Endometrial microvascular endothelial cells (primary cell): ENCODE data around the gene C1orf21. TPM values are rescaled to one million over a fixed set of nuclear protein-coding genes. Genes with fewer than 3 reads are reported as not detected.

ENCODE experiments used
- in situ Hi-C: cut with HindIII; loops from 2 replicates; pipeline ENCODE4 v1.10.0; 2017; ENCODE audit warnings: low sequenced_read_pairs, low pct_unique_long_range_greater_than_20kb; ENCODE audit errors: inconsistent ontology term
- total RNA-seq: library from RNA; depleted of rRNA; stranded (reverse); fragments of >200 nt; gene quantifications from one replicate; pipeline ENCODE4 v1.2.3, GENCODE V29; 2015; ENCODE audit errors: inconsistent ontology term

The C1orf21 gene
- total RNA-seq, 1 donor from 2014 or later = 2.1 TPM

DNA sequence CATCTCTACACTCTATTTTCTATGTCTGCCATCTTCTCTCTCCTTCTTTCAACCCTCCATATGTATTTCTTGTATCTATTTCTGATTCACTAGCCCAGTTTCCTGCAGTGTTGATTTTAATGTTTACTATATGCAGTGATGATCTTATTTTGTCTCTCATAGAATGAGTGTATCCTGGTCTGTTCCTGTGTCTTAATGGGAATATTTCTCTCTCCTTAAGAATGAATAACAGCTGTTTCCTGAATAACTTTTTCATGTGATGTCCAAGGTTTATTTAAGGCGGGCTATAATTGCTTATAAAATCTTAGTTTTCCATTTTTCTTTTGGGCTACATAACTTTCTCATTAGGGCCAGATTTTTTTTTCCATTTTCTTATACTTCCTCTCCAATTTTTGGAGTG is 144.5 kb downstream of the C1orf21 start:
- in situ Hi-C loops = no loop called here

DNA sequence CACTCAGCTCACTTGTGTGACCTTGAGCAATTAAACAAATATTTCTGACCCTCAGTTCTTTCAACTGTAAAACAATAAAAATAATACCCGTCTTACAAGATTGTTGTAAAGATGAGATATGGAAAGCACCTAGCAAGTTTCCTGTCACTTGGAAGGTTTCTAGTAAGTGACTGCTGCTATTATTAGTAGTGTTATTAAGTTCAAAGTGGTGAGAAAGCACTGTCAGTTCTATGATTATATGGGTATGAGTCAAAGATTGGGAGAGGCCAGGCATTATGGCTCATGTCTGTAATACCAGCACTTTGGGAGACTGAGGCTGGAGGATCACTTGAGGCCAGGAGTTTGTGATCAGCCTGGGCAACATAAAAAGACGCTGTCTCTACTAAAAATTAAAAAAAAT is 145.4 kb downstream of the C1orf21 start:
- in situ Hi-C loops = no loop called here

DNA sequence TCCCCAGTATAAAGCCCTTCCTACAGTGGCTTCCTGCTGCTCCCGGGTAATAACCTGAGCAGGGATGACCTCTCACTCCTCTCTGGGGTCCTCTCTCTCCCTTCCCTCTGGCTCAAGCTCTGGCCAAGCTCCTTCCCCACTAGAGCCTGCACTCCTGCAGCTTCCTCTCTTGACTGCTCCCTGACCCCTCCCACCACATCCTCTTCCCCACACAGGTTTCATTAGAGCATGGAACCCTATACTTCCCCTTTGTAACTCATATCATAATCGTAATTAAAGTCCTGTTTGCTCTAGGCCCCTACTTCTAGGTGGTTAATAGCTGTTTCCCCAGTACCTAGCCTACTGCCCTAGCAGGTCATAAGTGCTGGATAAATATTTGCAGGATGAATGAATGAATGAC is 146.2 kb downstream of the C1orf21 start:
- in situ Hi-C loops = no loop called here

DNA sequence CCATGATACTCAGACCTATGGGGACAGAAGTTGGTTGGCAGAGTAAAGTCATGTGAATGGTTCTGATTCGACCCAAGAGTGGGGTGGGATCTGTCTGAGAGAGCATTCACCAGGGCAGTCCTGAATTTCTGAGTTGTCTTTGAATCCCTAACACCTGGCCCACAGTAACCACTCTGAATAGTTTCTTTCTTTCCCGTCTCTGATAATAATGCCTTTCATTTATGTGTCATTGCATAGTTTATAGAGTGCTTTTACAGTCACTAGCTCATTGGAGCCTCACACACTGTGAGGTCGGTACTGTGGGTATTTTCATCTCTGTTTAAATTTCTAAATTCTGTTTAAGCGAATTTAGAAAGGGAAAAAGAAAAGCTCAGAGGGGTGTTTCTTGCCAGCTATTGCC is 147.1 kb downstream of the C1orf21 start:
- in situ Hi-C loops = no loop called here

DNA sequence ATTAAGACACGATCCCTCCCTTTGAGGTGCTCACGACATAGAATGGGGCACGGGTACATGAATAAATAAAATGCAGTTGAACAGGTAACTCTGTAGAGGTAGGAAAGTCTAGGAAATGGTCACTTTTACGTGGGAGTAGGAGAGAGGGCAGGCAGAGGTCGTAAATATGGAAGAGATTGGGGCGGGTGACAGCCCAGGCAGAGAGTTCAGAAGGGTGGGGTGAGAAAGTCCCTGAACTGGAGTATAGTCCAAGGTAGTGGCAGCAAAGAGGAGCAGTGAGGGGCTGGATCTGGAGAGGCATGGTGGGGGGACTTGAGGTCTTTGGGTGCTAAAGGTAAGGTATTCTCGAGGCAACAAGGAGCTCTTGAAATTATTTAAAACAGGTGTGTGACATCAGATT is 147.9 kb downstream of the C1orf21 start:
- in situ Hi-C loops = no loop called here

DNA sequence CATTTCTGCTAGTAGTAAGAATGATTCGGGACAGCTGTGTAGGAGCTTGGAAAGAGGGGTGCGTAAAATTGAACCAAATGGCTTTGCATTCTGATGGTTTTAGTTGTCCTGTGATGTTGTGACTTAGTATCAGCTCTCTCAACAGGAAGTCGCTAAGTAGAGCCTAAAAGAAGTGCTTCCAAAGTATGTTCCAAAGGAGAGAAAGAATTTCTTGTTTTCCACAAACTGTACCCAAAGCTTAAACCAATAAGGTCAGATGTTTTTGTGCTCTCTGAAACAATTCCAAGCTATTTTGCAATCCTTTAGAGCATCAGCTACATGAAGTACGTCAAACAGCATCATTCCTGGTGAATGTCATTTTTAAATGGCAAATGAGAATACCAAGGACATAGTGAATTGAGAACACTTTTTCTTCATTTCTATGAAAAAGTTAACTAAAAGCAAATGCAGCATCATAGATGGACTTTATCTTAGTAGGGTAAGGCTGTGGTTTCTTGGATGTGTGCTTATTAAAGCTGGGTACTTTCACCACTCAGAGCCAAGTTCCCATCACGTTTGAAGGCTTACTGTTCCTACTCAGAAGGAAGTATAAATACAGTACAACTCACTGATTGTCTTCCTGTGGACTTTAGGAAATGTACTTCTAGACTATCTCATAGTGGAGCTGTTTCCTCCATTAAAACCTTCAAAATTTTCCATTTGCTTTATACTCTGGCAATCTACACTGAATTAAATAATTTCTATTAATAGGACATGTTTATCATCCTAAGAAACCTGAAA is 148.6 kb downstream of the C1orf21 start:
- in situ Hi-C loops = no loop called here

DNA sequence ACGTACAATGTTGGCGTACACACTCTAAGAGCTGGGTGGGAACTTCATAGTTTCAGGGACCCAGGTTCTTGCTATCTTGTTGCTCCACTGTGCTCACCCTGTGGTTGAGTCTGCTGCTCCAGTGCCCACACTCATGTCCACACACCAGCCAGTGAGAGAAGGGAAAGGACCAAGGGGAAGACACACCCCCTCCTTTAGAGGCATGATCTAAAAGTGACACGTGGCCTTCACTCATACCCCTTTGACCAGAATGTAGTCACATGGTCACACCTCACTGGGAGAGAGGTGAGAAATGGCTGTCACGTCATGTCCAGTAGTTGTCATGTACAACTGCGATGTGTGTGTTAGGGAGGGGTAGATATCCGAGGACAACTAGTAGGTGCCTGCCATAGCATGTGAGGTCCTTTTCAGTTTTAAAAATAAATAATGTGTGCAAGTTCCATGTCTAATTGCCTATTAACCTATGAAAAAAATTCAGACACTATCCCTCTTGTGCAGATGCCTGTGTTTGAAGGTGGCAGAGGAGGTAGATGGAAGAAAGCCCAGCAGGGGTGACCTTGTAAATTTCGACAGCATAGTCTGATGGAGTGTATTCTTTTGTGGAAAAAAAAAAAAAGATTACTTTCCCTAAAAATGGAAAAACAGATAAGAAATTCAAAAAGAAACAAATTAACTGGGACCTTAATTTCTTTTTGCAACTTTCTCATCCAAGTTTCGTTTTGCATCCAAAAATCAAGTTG is 149.6 kb downstream of the C1orf21 start:
- in situ Hi-C loops = no loop called here

DNA sequence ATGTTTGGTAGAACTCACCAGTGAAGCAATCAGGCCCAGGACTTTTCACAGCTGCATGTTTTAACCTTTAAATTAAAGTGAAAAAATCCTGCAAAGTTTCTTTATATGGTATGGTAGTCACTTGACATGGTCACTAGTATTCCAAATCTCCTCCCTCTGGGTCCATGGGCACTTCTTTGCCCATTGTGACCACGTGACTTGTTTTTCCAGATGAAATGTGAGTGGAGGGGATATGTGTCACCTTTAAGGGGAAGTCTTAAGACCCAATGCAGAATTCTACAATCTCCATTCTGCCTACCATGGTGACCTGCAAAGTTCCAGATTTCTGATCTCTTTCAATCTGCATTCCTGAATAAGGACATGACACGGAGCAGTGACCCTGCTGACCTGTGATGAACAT is 152.8 kb downstream of the C1orf21 start:
- in situ Hi-C loops = no loop called here

DNA sequence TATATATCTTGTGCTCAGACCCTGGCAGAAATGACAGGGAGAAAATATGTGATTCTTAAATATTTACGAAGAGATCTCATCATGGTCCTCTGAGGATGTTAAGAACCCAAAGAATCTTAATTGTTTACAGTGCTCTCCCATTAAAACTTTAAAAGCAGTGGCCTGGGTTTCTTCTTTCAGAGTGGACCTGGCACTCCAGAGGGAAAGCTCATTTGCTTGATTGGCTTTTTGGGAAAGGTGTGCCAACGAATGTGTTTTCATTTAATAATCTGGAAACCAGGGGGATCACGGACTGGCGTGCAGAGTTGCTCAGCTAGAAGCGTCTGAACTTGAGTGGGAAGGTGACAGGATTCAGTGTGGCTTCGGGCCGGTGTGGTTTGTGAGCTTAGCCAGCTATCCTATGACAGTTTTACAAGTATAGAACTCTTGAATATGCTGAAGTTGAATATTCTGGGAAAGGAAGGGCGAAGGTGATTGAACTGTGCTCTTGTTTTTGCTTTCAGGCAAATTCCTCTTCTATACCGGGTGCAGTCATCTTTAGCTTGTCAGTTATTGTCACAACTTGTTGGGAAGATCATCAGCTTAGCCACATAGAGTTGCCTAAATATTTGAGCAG is 154.8 kb downstream of the C1orf21 start:
- in situ Hi-C loops = no loop called here

DNA sequence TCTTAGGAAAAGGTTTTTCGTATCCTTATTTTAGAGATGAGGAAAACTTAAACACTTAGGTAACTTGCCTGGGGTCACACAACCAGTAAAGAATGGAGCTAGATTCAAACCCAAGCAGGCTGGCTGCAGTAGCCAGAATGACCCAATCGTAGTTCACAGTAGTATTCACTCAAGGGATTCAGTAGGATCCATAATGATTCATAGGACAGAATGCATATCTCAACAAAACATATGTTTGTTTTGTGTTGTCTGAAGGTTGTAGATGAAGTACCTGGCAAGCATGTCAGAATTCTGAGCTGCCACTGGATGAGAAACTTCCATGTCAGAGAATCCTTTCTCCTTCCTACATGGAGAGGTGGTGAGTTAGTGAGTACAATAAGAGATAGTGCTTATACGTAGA is 155.5 kb downstream of the C1orf21 start:
- in situ Hi-C loops = no loop called here

DNA sequence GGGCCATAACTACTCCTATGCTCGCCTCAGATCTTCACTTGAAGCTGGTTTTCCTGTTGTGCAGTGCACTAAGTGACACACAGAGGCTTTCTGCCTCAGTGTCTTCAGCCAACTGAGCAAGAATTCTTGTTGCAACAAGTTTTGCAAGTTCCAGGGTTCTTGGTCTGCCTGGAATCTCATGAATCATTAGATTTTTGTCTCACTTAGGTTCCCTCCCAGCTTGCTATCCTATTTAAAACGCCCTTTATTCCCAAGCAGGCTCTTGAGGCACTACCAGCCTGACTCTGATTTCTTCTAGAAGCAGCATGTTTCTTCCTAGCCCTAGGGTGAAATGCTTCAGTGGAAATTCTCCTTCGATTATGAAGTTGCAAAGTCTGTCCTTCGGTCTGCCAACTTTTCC is 158.8 kb downstream of the C1orf21 start:
- in situ Hi-C loops = no loop called here

DNA sequence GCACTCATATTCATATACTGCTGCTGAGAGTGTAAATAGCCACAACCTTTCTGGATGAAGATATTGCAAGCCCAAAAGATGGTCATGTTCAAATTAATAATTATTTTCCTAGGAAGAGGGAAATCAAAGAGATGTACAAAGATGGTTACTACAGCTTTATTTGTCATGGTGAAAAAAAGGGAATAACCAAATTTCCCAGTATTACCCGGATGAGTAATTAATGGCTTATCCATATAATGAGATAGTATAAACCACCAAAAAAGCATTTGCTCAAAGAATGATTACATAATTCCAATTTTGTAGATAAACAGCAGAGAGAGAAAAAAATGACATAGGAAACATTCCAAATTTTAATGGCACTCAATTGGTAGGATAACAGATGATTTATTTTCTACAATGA is 165.6 kb downstream of the C1orf21 start:
- in situ Hi-C loops = no loop called here

DNA sequence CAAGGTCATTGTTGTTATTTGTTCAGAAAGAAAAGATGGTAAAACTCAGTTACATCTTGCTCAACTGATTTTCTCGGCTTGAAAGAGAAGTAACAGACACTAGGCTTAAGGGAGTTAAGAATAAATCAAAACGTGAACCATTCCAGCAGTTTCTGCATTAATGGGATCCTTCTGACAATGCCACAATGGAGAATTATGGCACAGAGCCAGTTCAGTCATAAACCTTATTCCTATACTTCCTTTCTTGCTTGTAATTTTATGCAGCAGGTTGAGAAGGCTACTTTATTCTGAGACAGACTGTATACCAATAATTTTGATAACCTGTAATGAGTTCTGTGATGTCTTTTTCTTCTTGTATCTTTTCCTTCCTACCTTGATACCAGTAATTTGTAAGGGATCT is 167.0 kb downstream of the C1orf21 start:
- in situ Hi-C loops = no loop called here

DNA sequence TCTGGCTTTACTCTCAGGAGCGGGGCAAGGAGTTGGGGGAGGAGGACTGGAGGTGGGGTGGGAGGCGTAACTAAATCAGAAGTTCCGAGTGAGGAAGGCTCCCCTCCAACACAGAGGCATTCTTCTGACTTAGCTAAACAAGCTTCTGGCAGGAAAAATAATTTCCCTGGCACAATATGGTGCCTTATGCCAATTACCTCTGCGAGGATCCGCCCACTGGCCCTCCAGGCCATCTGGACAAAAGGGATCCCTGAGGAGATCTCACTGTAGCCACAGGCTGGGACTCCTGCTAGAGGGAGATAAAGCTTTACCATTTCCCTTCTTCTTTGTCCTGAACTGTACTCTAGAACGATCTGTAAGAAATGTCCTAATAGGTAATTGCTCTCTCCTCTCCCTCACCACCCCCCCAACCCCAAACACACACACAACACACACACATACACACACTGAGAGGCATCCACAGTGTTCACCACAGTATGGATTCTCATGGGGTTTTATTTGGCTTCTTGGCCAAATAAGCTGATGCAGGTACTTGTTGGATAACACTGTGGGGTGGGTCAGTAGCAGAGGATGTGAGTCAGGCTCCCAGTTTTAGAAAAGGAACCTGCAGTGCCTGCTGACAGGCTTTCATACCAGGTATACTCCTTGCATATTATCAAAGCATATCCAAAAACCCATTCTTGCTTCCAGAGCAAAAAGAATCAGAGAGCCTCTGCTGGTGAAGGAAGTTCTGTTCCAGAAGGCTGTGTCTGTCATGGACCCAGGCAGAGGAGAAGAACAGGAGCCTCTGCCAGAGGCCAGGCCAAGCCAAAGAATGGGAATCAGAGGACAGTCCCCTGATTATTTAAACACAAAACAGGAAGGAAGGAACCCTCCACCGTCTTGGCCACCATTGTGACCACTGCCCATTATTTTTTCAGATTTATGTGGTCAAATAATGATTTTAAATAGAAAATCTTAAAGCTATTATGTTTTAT is 169.1 kb downstream of the C1orf21 start:
- in situ Hi-C loops = no loop called here

DNA sequence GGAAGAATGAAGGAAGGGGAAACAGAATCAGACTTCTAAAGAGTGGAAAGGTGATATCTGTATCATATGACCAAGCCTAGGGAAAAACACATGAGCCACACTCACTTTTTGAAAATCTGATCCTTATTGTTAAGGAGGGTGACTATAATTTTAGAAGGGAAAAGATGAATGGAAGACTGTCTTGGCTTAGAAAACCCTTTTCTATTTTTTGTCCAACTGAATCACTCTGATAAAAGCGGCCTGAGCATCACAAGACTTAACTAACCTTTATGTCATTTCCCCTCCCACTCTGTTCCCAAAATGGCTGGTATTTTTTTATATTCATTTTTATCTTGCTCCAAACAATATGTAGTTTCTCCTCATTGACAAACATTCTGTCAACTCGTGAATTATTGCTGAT is 169.8 kb downstream of the C1orf21 start:
- in situ Hi-C loops = no loop called here

DNA sequence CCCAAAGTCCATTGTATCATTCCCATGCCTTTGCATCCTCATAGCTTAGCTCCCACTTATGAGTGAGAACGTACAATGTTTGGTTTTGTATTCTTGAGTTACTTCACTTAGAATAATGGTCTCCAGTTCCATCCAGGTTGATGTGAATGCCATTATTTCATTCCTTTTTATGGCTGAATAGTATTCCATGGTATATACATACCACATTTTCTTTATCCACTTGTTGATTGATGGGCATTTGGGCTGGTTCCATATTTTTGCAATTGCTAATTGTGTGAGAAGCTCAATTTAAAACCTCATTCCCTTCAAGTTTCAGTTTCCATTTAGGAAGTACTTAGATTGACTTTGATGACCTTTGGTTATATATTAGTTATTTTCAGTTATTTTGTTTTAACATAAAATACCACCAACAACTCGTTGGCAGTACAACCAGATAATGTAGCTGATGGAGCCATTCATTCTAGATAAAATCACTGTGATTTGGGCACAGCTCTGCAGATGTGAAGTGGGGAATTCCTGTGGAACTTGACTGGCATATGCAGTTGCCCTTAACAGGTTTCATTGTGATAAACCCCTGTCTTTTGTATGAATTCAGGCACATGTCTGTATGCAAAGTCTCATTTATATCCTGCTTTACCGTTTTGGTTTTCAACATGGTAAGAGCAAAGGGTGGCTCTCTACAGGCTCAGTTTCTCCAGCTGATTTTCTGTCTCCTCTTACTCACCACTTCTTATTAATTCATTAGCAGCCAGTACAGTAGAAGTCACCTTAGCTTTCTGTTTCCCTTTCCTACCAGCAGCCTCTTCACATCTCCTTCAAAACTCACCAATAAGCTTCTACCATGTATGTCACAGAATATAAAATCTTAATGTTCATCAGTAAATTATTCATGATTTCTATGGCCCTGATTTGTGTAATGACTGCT is 170.9 kb downstream of the C1orf21 start:
- in situ Hi-C loops = no loop called here

DNA sequence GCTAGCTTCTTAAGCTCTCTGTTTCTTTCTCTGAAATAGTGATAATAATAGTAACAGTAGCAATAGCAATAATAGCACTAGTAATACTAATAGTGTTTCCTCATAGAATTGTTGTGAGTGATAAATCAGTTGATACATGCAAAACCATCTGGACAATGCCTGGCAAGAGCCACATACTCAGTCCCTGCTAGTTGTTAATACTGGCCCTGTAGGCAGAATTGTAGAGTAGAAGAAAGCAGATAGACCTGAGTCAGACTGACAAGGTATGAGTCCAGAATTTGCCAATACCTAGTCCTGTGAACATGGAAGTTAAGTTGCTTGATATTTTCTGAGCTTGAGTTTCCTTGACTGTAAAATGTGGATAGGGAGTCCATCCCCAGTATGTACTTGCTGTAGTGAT is 171.9 kb downstream of the C1orf21 start:
- in situ Hi-C loops = no loop called here

DNA sequence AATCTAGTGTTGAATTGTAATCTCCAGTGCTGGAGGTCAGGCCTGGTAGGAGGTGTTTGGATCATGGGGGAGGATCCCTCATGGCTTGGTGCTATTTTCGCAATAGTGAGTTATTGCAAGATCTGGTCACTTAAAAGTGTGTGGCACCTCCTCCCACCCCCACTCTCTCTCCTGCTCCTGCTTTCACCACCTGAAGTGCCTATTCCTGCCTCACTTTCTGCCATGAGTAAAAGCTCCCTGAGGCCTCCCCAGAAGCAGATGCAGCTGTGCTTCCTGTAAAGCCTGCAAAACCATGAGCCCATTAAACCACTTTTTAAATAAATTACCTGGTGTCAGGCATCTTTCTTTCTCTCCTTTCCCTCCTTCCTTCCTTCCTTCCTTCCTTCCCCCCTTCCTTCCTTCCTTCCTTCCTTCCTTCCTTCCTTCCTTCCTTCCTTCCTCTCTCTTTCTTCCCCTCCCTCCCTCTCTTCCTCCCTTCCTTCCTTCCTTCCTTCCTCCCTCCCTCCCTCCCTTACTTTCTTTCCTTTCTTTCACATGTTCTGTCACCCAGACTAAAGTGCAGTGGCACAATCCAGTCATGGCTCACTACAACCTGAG is 172.4 kb downstream of the C1orf21 start:
- in situ Hi-C loops = no loop called here
